ENCODE results near the gene ZNF835.
"Not testable (repeated sequence)": the region's sequence is repeated elsewhere in the genome, so short reads cannot be mapped to it uniquely, and the experiment has no call there.

The ZNF835 gene

GRCh38 chr19:56689198-56689597 lies 17.6 kb upstream of the ZNF835 start:
- no peaks in the 10 kb centered on the region for H3K36me3 ChIP-seq (ENCODE audit: control insufficient read depth, insufficient read depth, low read length)
- H3K9me3 ChIP-seq (ENCODE audit: control insufficient read depth, insufficient read depth, low read depth, low read length): peaks cover 39% of the 10 kb centered on the region
- no peak overlapping the region for H3K9ac ChIP-seq (ENCODE audit: low read length)
- no peaks in the 10 kb centered on the region for H3K27me3 ChIP-seq (ENCODE audit: control insufficient read depth, insufficient read depth, low read length)
- H3K27ac ChIP-seq (ENCODE audit: low read depth, low read length): no peak overlapping the region
- H3K4me3 ChIP-seq (ENCODE audit: low read depth, low read length): no peak overlapping the region
- H3K4me1 ChIP-seq (ENCODE audit: control insufficient read depth, insufficient read depth, low read length): no peaks in the 10 kb centered on the region

DNA sequence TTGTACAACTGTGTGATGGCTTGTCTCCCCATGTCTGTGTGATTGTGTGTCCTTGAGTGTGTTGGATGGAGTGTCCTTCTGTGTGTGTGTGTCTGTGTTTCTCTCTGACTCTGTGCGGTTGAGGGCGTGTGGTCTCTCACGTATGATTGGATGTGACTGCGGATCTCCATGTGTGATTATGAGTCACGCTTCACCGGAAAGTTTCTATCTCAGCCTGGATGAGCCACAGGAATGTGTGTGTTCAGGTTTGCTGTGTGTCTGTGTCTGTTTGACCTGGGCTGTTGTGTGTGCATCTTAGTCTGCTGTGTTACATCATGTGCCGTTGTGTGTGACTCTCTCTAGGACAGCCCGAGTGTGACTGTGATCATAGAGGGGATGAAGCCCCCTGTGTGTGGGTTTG lies 15.5 kb upstream of the ZNF835 start:
- Histone ChIP-seq H3K27me3 (ENCODE audit: control insufficient read depth, insufficient read depth, low read length) (no peaks in the 10 kb centered on the region), H3K9me3 (ENCODE audit: control insufficient read depth, insufficient read depth, low read depth, low read length) (peaks cover 25% of the 10 kb centered on the region; the same call in 1 of the 2 replicates), H3K36me3 (ENCODE audit: control insufficient read depth, insufficient read depth, low read length) (no peaks in the 10 kb centered on the region), H3K9ac (ENCODE audit: low read length) (no peak overlapping the region), H3K27ac (ENCODE audit: low read depth, low read length) (no peak overlapping the region), H3K4me1 (ENCODE audit: control insufficient read depth, insufficient read depth, low read length) (no peaks in the 10 kb centered on the region), H3K4me3 (ENCODE audit: low read depth, low read length) (no peak overlapping the region)

DNA sequence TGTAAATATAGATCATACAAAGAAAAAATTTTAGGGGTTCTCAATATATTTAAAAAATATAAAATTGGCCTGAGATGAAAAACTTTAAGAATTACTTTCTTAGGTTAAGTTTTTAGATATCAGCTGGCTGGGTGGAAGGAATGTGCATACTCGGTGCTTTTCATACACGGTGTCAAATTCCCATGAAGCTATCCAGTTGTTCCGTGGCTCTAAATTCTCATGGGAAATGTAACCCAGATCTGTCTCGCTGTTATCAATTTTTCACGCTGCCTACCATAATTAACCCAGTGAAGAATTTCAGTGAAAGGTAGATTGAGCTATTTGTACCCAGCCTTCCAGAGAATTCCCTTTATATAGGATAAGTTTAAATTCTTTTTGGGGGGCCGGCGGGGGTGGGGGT lies 11.6 kb upstream of the ZNF835 start:
- Histone ChIP-seq H3K4me3 (ENCODE audit: low read depth, low read length) (no peak overlapping the region), H3K27me3 (ENCODE audit: control insufficient read depth, insufficient read depth, low read length) (no peaks in the 10 kb centered on the region), H3K4me1 (ENCODE audit: control insufficient read depth, insufficient read depth, low read length) (no peaks in the 10 kb centered on the region), H3K36me3 (ENCODE audit: control insufficient read depth, insufficient read depth, low read length) (no peaks in the 10 kb centered on the region), H3K27ac (ENCODE audit: low read depth, low read length) (no peak overlapping the region), H3K9me3 (ENCODE audit: control insufficient read depth, insufficient read depth, low read depth, low read length) (peaks cover 21% of the 10 kb centered on the region; the same call in 1 of the 2 replicates), H3K9ac (ENCODE audit: low read length) (no peak overlapping the region)

DNA sequence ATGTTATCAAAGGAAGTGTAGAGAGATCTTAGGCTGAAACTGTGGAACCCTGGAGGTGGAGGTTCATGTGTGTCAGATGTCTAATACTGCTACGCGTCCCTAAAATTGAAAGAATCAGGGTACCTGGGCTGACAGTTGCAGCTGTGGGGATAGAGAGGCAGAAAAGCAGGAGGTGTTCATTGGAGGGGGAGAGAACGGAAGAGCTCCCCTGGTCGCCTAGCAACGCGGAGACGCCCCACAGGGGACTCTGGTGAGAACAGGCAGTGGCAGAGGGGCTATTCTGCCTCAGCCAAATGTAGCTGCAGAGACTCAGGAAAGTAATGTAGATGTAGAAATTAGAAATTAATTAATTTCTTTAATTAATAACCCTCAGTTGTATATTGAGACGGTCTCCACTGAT lies 10.1 kb upstream of the ZNF835 start:
- peaks cover 21% of the 10 kb centered on the region; the same call in 1 of the 2 replicates for H3K9me3 ChIP-seq (ENCODE audit: control insufficient read depth, insufficient read depth, low read depth, low read length)
- no peaks in the 10 kb centered on the region for H3K4me1 ChIP-seq (ENCODE audit: control insufficient read depth, insufficient read depth, low read length)
- H3K27me3 ChIP-seq (ENCODE audit: control insufficient read depth, insufficient read depth, low read length): no peaks in the 10 kb centered on the region
- no peak overlapping the region for H3K27ac ChIP-seq (ENCODE audit: low read depth, low read length)
- no peaks in the 10 kb centered on the region for H3K36me3 ChIP-seq (ENCODE audit: control insufficient read depth, insufficient read depth, low read length)
- no peak overlapping the region for H3K4me3 ChIP-seq (ENCODE audit: low read depth, low read length)
- no peak overlapping the region for H3K9ac ChIP-seq (ENCODE audit: low read length)

- H3K4me3 ChIP-seq (ENCODE audit: low read depth, low read length): no peak overlapping the region
- no peak overlapping the region for H3K9ac ChIP-seq (ENCODE audit: low read length)
- H3K9me3 ChIP-seq (ENCODE audit: control insufficient read depth, insufficient read depth, low read depth, low read length): peaks cover 27% of the 10 kb centered on the region; the same call in 1 of the 2 replicates
- no peaks in the 10 kb centered on the region for H3K36me3 ChIP-seq (ENCODE audit: control insufficient read depth, insufficient read depth, low read length)
- no peaks in the 10 kb centered on the region for H3K27me3 ChIP-seq (ENCODE audit: control insufficient read depth, insufficient read depth, low read length)
- H3K4me1 ChIP-seq (ENCODE audit: control insufficient read depth, insufficient read depth, low read length): no peaks in the 10 kb centered on the region
- no peak overlapping the region for H3K27ac ChIP-seq (ENCODE audit: low read depth, low read length)
Observed at GRCh38 chr19:56678205-56678604, 6.6 kb upstream of the ZNF835 start.

DNA sequence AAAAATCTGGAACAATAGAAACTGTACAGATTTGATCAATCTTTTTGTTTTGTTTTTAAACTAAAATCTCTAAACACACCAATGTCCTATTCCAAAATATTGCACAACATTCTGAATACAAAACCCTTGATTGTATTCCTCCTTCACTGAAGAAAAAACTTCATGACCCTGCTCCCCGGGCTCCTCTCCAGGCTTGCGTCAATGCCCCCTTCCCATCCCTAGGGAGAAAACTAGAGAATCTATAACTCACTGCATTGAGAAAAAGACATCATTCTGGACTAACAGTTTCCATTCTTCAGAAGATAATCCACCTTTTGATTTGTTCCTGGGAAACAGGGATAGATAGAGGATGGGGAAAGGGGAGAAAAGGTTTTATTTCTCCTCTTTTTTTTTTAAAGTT lies 1.1 kb upstream of the ZNF835 start:
- H3K9ac ChIP-seq (ENCODE audit: low read length); H3K27me3 ChIP-seq (ENCODE audit: control insufficient read depth, insufficient read depth, low read length): not testable (repeated sequence)
- peaks cover 39% of the 10 kb centered on the region for H3K9me3 ChIP-seq (ENCODE audit: control insufficient read depth, insufficient read depth, low read depth, low read length)

DNA sequence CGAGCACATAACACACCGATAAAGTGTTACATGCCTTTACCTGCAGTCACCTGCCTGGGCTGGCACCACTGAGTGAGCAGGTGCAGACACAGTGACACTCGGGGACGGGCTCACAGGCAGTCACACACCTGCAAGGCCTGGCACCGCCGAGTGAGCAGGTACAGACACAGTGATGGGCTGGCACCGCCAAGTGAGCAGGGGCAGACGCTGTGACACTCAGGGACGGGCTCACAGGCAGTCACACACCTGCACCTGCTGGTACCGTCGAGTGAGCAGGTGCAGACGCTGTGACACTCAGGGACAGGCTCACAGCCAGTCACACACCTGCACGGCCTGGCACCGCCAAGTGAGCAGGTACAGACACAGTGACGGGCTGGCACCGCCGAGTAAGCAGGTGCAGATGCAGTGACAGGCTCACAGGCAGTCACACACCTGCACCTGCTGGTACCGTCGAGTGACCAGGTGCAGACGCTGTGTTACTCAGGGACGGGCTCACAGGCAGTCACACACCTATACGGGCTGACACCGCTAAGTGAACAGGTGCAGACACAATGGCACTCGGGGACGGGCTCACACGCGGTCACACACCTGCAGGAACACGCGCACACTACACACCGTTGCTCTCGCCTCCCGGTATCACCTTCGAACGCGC lies 470 bp downstream of the ZNF835 start:
- Histone ChIP-seq H3K9ac (ENCODE audit: low read length) (peak overlapping the region; percentile 67), H3K9me3 (ENCODE audit: control insufficient read depth, insufficient read depth, low read depth, low read length) (peaks cover 41% of the 10 kb centered on the region), H3K27ac (ENCODE audit: low read depth, low read length) (no peak overlapping the region), H3K4me1 (ENCODE audit: control insufficient read depth, insufficient read depth, low read length) (no peaks in the 10 kb centered on the region; the same call in 1 of the 2 replicates), H3K27me3 (ENCODE audit: control insufficient read depth, insufficient read depth, low read length) (no peaks in the 10 kb centered on the region), H3K4me3 (ENCODE audit: low read depth, low read length) (peak overlapping the region; percentile 79), H3K36me3 (ENCODE audit: control insufficient read depth, insufficient read depth, low read length) (no peaks in the 10 kb centered on the region)

More for the DNA sequence above, 1.1 kb upstream of the ZNF835 start:
- H3K4me1 ChIP-seq (ENCODE audit: control insufficient read depth, insufficient read depth, low read length); H3K36me3 ChIP-seq (ENCODE audit: control insufficient read depth, insufficient read depth, low read length); H3K4me3 ChIP-seq (ENCODE audit: low read depth, low read length); H3K27ac ChIP-seq (ENCODE audit: low read depth, low read length): not testable (repeated sequence)

- peak overlapping the region; percentile 79; the same call in 1 of the 2 replicates for H3K4me3 ChIP-seq (ENCODE audit: low read depth, low read length)
- H3K27me3 ChIP-seq (ENCODE audit: control insufficient read depth, insufficient read depth, low read length): no peaks in the 10 kb centered on the region
- H3K9ac ChIP-seq (ENCODE audit: low read length): no peak overlapping the region
- H3K9me3 ChIP-seq (ENCODE audit: control insufficient read depth, insufficient read depth, low read depth, low read length): peaks cover 43% of the 10 kb centered on the region
- no peaks in the 10 kb centered on the region; the same call in 1 of the 2 replicates for H3K4me1 ChIP-seq (ENCODE audit: control insufficient read depth, insufficient read depth, low read length)
- H3K36me3 ChIP-seq (ENCODE audit: control insufficient read depth, insufficient read depth, low read length): no peaks in the 10 kb centered on the region
- H3K27ac ChIP-seq (ENCODE audit: low read depth, low read length): no peak overlapping the region
Observed at GRCh38 chr19:56670401-56670960, 1.1 kb downstream of the ZNF835 start.

DNA sequence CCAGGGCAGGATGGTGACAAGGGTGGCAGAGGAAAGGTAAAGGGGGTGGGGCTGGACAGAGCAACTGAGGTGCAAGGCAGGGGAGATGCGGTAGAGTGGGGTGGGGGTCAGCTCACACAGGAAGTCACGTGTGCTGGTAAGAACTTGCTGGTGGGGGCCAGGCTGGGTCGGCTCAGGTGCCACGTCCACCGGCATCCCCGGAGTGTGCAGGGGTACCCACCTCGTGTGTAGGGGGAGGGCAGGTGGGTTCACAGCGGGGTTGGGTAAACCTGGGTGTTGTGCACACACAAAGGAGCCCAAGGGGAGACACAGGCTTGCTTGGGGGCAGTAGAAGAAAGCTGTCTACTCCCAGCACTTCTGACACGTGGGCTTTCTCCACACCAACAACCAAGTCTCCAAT lies 2.9 kb downstream of the ZNF835 start:
- no peaks in the 10 kb centered on the region; the same call in 1 of the 2 replicates for H3K4me1 ChIP-seq (ENCODE audit: control insufficient read depth, insufficient read depth, low read length)
- no peak overlapping the region for H3K4me3 ChIP-seq (ENCODE audit: low read depth, low read length)
- H3K36me3 ChIP-seq (ENCODE audit: control insufficient read depth, insufficient read depth, low read length): 0 out of 2 replicates have a peak, but pooled peaks cover 4% of the 10 kb centered on the region
- no peak overlapping the region for H3K27ac ChIP-seq (ENCODE audit: low read depth, low read length)
- H3K27me3 ChIP-seq (ENCODE audit: control insufficient read depth, insufficient read depth, low read length): no peaks in the 10 kb centered on the region
- peaks cover 52% of the 10 kb centered on the region for H3K9me3 ChIP-seq (ENCODE audit: control insufficient read depth, insufficient read depth, low read depth, low read length)
- H3K9ac ChIP-seq (ENCODE audit: low read length): no peak overlapping the region

DNA sequence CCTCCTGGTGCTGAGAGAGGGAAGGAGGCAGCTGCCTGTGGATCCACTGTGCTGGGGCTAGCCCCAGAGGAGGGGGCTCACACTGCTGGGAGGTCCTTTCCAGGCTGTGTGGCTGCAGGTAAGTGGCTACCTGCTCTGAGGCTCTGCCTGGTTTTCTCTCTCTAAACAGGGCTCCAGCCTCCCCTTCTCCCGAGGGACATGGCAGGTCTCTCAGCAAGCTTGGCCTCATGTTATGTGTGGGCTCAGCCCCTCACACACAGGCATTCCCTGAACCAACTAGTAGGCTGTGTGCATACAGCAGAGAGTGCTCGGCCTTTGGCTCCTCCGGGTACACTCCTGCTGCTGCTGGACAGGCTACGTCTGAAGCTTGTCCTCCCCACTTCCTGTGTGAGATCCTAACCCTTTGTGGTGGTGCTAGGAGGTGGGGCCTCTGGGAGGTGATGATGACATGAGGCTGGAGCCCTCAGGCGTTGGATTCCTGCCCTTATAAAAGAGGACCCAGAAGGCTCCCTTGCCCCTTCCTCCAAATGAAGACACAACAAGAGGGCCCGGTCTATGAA lies 4.2 kb downstream of the ZNF835 start:
- Histone ChIP-seq H3K9ac (ENCODE audit: low read length) (no peak overlapping the region), H3K27me3 (ENCODE audit: control insufficient read depth, insufficient read depth, low read length) (no peaks in the 10 kb centered on the region), H3K27ac (ENCODE audit: low read depth, low read length) (no peak overlapping the region), H3K9me3 (ENCODE audit: control insufficient read depth, insufficient read depth, low read depth, low read length) (peaks cover 56% of the 10 kb centered on the region), H3K4me1 (ENCODE audit: control insufficient read depth, insufficient read depth, low read length) (no peaks in the 10 kb centered on the region; the same call in 1 of the 2 replicates), H3K4me3 (ENCODE audit: low read depth, low read length) (no peak overlapping the region), H3K36me3 (ENCODE audit: control insufficient read depth, insufficient read depth, low read length) (0 out of 2 replicates have a peak, but pooled peaks cover 4% of the 10 kb centered on the region)

GRCh38 chr19:56664511-56664910 lies 7.0 kb downstream of the ZNF835 start:
- H3K4me1 ChIP-seq (ENCODE audit: control insufficient read depth, insufficient read depth, low read length): no peaks in the 10 kb centered on the region

More at GRCh38 chr19:56664511-56664910, 7.0 kb downstream of the ZNF835 start:
- Histone ChIP-seq H3K9ac (ENCODE audit: low read length) (no peak overlapping the region), H3K9me3 (ENCODE audit: control insufficient read depth, insufficient read depth, low read depth, low read length) (peaks cover 58% of the 10 kb centered on the region), H3K27ac (ENCODE audit: low read depth, low read length) (no peak overlapping the region), H3K36me3 (ENCODE audit: control insufficient read depth, insufficient read depth, low read length) (0 out of 2 replicates have a peak, but pooled peaks cover 4% of the 10 kb centered on the region), H3K4me3 (ENCODE audit: low read depth, low read length) (no peak overlapping the region), H3K27me3 (ENCODE audit: control insufficient read depth, insufficient read depth, low read length) (no peaks in the 10 kb centered on the region)
